ENCODE data around the gene THOC6. TPM values are rescaled to one million over a fixed set of nuclear protein-coding genes. Genes with fewer than 3 reads are reported as not detected.
A peak's percentile ranks its signal among the peaks of the same experiment; 100 is the strongest.

Gene THOC6
- total and polyA plus RNA-seq, 9 of the 15 experiments (the other 6 are each of a cell fraction or from before 2014, with no cell fraction given): 2.5 to 65.4 (median 42.3) TPM

- TF ChIP-seq, protein P1, sequence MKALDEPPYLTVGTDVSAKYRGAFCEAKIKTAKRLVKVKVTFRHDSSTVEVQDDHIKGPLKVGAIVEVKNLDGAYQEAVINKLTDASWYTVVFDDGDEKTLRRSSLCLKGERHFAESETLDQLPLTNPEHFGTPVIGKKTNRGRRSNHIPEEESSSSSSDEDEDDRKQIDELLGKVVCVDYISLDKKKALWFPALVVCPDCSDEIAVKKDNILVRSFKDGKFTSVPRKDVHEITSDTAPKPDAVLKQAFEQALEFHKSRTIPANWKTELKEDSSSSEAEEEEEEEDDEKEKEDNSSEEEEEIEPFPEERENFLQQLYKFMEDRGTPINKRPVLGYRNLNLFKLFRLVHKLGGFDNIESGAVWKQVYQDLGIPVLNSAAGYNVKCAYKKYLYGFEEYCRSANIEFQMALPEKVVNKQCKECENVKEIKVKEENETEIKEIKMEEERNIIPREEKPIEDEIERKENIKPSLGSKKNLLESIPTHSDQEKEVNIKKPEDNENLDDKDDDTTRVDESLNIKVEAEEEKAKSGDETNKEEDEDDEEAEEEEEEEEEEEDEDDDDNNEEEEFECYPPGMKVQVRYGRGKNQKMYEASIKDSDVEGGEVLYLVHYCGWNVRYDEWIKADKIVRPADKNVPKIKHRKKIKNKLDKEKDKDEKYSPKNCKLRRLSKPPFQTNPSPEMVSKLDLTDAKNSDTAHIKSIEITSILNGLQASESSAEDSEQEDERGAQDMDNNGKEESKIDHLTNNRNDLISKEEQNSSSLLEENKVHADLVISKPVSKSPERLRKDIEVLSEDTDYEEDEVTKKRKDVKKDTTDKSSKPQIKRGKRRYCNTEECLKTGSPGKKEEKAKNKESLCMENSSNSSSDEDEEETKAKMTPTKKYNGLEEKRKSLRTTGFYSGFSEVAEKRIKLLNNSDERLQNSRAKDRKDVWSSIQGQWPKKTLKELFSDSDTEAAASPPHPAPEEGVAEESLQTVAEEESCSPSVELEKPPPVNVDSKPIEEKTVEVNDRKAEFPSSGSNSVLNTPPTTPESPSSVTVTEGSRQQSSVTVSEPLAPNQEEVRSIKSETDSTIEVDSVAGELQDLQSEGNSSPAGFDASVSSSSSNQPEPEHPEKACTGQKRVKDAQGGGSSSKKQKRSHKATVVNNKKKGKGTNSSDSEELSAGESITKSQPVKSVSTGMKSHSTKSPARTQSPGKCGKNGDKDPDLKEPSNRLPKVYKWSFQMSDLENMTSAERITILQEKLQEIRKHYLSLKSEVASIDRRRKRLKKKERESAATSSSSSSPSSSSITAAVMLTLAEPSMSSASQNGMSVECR (CRISPR knock-in tag; IDR thresholded peaks at IDR 0.05): no peak
- TF ChIP-seq ERF (CRISPR knock-in tag; IDR thresholded peaks at IDR 0.05) (peak; percentile 45), NCOR1 (IDR thresholded peaks at IDR 0.05) (peak; percentile 35; the same call in 1 of the 2 replicates), ZBTB2 (IDR thresholded peaks at IDR 0.05) (0 out of 2 replicates have a peak, but pooled peaks have one; percentile 60), E2F3 (CRISPR knock-in tag; IDR thresholded peaks at IDR 0.05) (no peak), POLR2A (conservative IDR thresholded peaks at IDR 0.05) (no peak), TRIM28 (IDR thresholded peaks at IDR 0.05) (peak; percentile 15; the same call in 1 of the 2 replicates), ZNF143 (CRISPR knock-in tag; IDR thresholded peaks at IDR 0.05) (0 out of 2 replicates have a peak, but pooled peaks have one; percentile 28), HOXB6 (CRISPR knock-in tag; IDR thresholded peaks at IDR 0.05; ENCODE audit: borderline replicate concordance) (no peak), FOXK1 (CRISPR knock-in tag; IDR thresholded peaks at IDR 0.05; ENCODE audit: borderline replicate concordance) (no peak), ZNF707 (CRISPR knock-in tag; conservative IDR thresholded peaks at IDR 0.05) (no peak), SRF (CRISPR knock-in tag; IDR thresholded peaks at IDR 0.05) (no peak), ZNF239 (CRISPR knock-in tag; IDR thresholded peaks at IDR 0.05) (no peak), SAFB (IDR thresholded peaks at IDR 0.05; ENCODE audit: borderline replicate concordance, low read depth, low read length) (no peak), ZNF174 (CRISPR knock-in tag; IDR thresholded peaks at IDR 0.05) (no peak)
- TF ChIP-seq, protein P2, sequence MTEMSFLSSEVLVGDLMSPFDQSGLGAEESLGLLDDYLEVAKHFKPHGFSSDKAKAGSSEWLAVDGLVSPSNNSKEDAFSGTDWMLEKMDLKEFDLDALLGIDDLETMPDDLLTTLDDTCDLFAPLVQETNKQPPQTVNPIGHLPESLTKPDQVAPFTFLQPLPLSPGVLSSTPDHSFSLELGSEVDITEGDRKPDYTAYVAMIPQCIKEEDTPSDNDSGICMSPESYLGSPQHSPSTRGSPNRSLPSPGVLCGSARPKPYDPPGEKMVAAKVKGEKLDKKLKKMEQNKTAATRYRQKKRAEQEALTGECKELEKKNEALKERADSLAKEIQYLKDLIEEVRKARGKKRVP (CRISPR knock-in tag; IDR thresholded peaks at IDR 0.05): no peak
- TF ChIP-seq, protein P3, sequence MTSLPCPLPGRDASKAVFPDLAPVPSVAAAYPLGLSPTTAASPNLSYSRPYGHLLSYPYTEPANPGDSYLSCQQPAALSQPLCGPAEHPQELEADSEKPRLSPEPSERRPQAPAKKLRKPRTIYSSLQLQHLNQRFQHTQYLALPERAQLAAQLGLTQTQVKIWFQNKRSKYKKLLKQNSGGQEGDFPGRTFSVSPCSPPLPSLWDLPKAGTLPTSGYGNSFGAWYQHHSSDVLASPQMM (CRISPR knock-in tag; IDR thresholded peaks at IDR 0.05): no peak
These were observed 42.0 kb upstream of the THOC6 start (continued) for GRCh38 chr16:2981899-2982250.

Measured in K562 (cell line).